ENCODE results near the gene TTLL5. TPM values are rescaled to one million over a fixed set of nuclear protein-coding genes. Genes with fewer than 3 reads are reported as not detected.

TTLL5 gene
- polyA plus RNA-seq, 1 of the 3 experiments (the other 2 are of a cell fraction), result 9.6 TPM

GRCh38 chr14:75820761-75821160 is 159.7 kb downstream of the TTLL5 start:
- peak overlapping the region in 1 of 2 experiments; percentile 85; a peak in 2 of 4 replicates for H3K27ac ChIP-seq (ENCODE audit: low read depth in 2 of 2, low read length in 1 of 2)
- peaks cover 15% of the 10 kb centered on the region for H3F3A ChIP-seq (replicated peaks; ENCODE audit: insufficient read depth)

GRCh38 chr14:75821831-75822521 is 160.9 kb downstream of the TTLL5 start:
- Histone ChIP-seq H4K20me1 (ENCODE audit: insufficient read depth) (no peaks in the 10 kb centered on the region), H3K9ac (peak overlapping the region; percentile 42; the same call in 1 of the 2 replicates), H3K27ac (ENCODE audit: low read depth in 2 of 2, low read length in 1 of 2) (peak overlapping the region; percentile 71 to 85; a peak in 3 of 4 replicates), H3K9me3 (no peaks in the 10 kb centered on the region), H3K4me1 (ENCODE audit: control insufficient read depth in 1 of 2, insufficient read depth in 2 of 2, low read depth in 1 of 2, low read length in 1 of 2) (peaks cover 4 to 33% of the 10 kb centered on the region in 2 experiments), H3K9me2 (no peaks in the 10 kb centered on the region), H3K4me2 (peak overlapping the region; percentile 45), H3K36me3 (replicated peaks in 1 of 2; ENCODE audit: control insufficient read depth in 1 of 2, insufficient read depth in 2 of 2, low read length in 1 of 2) (peaks cover 11 to 24% of the 10 kb centered on the region in 2 experiments), H3K79me2 (ENCODE audit: insufficient read depth) (no peaks in the 10 kb centered on the region), H3K27me3 (ENCODE audit: insufficient read depth) (no peaks in the 10 kb centered on the region), H3K4me3 (ENCODE audit: low read depth in 2 of 2, low read length in 1 of 2) (0 out of 4 replicates have a peak overlapping the region, but pooled peaks of 1 of the 2 experiments have one; percentile 1), H2AFZ (ENCODE audit: low read depth) (no peak overlapping the region), H3F3A (replicated peaks; ENCODE audit: insufficient read depth) (peaks cover 15% of the 10 kb centered on the region)
- no peak for TF ChIP-seq ZBTB33 (IDR thresholded peaks at IDR 0.05; ENCODE audit: borderline replicate concordance, low read depth)
- TF ChIP-seq MEF2A (IDR thresholded peaks at IDR 0.05; ENCODE audit: borderline replicate concordance, low read depth), result 0 out of 2 replicates have a peak, but pooled peaks have one; percentile 13
- no peak for DNase-seq
- CTCF ChIA-PET, result interaction anchor here (1.0 to 1.2 kb wide), 2 partner anchors 113 to 166 kb away, joined by 3 to 4 read pairs; no protein-coding TSS in a partner anchor
- WGBS (ENCODE audit: low lambda C conversion rate), result 57% methylated on average over 2 of the region's 2 CpGs
- POLR2A ChIA-PET, result no interaction called here

More at GRCh38 chr14:75820761-75821160, 159.7 kb downstream of the TTLL5 start:
- H3K79me2 ChIP-seq (ENCODE audit: insufficient read depth), result no peaks in the 10 kb centered on the region
- H3K4me1 ChIP-seq (ENCODE audit: control insufficient read depth in 1 of 2, insufficient read depth in 2 of 2, low read depth in 1 of 2, low read length in 1 of 2), result peaks cover 4 to 33% of the 10 kb centered on the region in 2 experiments
- H3K9me3 ChIP-seq, result no peaks in the 10 kb centered on the region
- CTCF ChIA-PET, result interaction anchor here (0.6 to 1.0 kb wide), 2 partner anchors 165 to 1378 kb away, joined by 4 read pairs; no protein-coding TSS in a partner anchor
- H3K36me3 ChIP-seq (replicated peaks in 1 of 2; ENCODE audit: control insufficient read depth in 1 of 2, insufficient read depth in 2 of 2, low read length in 1 of 2), result peaks cover 11 to 20% of the 10 kb centered on the region in 2 experiments
- DNase-seq, result no peak
- H3K4me3 ChIP-seq (ENCODE audit: low read depth in 2 of 2, low read length in 1 of 2), result no peak overlapping the region
- H3K27me3 ChIP-seq (ENCODE audit: insufficient read depth), result no peaks in the 10 kb centered on the region
- no peaks in the 10 kb centered on the region for H4K20me1 ChIP-seq (ENCODE audit: insufficient read depth)
- H3K9ac ChIP-seq, result no peak overlapping the region
- TF ChIP-seq RCOR1 (IDR thresholded peaks at IDR 0.05; ENCODE audit: low read length) (no peak), RAD21 (IDR thresholded peaks at IDR 0.05; ENCODE audit: low read length) (no peak), CHD2 (IDR thresholded peaks at IDR 0.05; ENCODE audit: low read length, partially characterized antibody) (no peak), TEAD4 (IDR thresholded peaks at IDR 0.05; ENCODE audit: borderline replicate concordance, insufficient read depth) (no peak)
- no peak overlapping the region; the same call in 1 of the 2 replicates for H3K4me2 ChIP-seq
- 99% methylated on average over 4 of the region's 4 CpGs for WGBS (ENCODE audit: low lambda C conversion rate)
- H3K9me2 ChIP-seq, result no peaks in the 10 kb centered on the region
- POLR2A ChIA-PET, result no interaction called here
- no peak overlapping the region for H2AFZ ChIP-seq (ENCODE audit: low read depth)

All from SK-N-SH (cell line).